PC-3 (cell line): ENCODE data around the gene SLC39A11. TPM values are rescaled to one million over a fixed set of nuclear protein-coding genes. Genes with fewer than 3 reads are reported as not detected.

Source experiments
- ATAC-seq: fragments of 200-7000 bp; cut with Tn5 transposase; 2 replicates; pipeline ENCODE4 v1.9.1; 2020; ENCODE audit warnings: mild to moderate bottlenecking, moderate library complexity
- BruUV-seq: library from RNA; stranded (reverse); fragments of 400-500 nt; replicated peaks from 2 replicates; lab custom pipeline; 2021; lab: Mats Ljungman, UMichigan
- CTCF ChIA-PET: fragments of 300-600 bp; sonication (Branson Sonifier 250); formaldehyde crosslinking; loops from one replicate; lab custom pipeline; 2022; ENCODE audit warnings: antibody characterized with exemption; lab: Charles Lee
- POLR2A ChIA-PET: fragments of 300-600 bp; sonication (Branson Sonifier 250); formaldehyde crosslinking; loops from one replicate; lab custom pipeline; 2022; ENCODE audit warnings: antibody characterized with exemption; ENCODE audit not compliant: unreplicated experiment; lab: Charles Lee
- DNase-seq: peaks from one replicate; pipeline ENCODE4 v3.0.0-alpha.2; 2015
- H2AFZ ChIP-seq: fragments of 300-600 bp; sonication (generic); 2 replicates; pipeline ENCODE4 v1.6.0; 2016; ENCODE audit warnings: antibody characterized with exemption, low read length
- H3F3A ChIP-seq: fragments of 300-600 bp; sonication (generic); one replicate; pipeline ENCODE4 v1.6.0; 2017; ENCODE audit warnings: antibody characterized with exemption, low read length, control low read depth, mild to moderate bottlenecking; ENCODE audit not compliant: unreplicated experiment
- H3K27ac ChIP-seq: fragments of 300-600 bp; sonication (generic); 2 replicates; pipeline ENCODE4 v1.5.1; 2016; ENCODE audit warnings: mild to moderate bottlenecking, low read length
- H3K27me3 ChIP-seq: fragments of 300-600 bp; sonication (generic); 2 replicates; pipeline ENCODE4 v1.6.1; 2016; ENCODE audit warnings: low read length, mixed read lengths
- H3K36me3 ChIP-seq: fragments of 300-600 bp; sonication (generic); 2 replicates; pipeline ENCODE4 v1.6.1; 2016; ENCODE audit warnings: low read depth, mixed run types, low read length, mixed read lengths
- H3K4me1 ChIP-seq: fragments of 300-600 bp; sonication (generic); 2 replicates; pipeline ENCODE4 v1.5.1; 2016; ENCODE audit warnings: low read length; ENCODE audit not compliant: insufficient read depth
- H3K4me2 ChIP-seq: fragments of 300-600 bp; sonication (generic); 2 replicates; pipeline ENCODE4 v1.6.0; 2016; ENCODE audit warnings: low read length
- H3K4me3 ChIP-seq: fragments of 300-600 bp; sonication (generic); 2 replicates; pipeline ENCODE4 v1.5.1; 2016; ENCODE audit warnings: mild to moderate bottlenecking, low read length, mixed read lengths
- H3K79me2 ChIP-seq: fragments of 300-600 bp; sonication (generic); 2 replicates; pipeline ENCODE4 v1.6.1; 2017; ENCODE audit warnings: low read length, mixed read lengths
- H3K9ac ChIP-seq: fragments of 300-600 bp; sonication (generic); 2 replicates; pipeline ENCODE4 v1.6.0; 2016; ENCODE audit warnings: mild to moderate bottlenecking, low read length
- H3K9me2 ChIP-seq: fragments of 300-600 bp; sonication (generic); replicated peaks from 2 replicates; pipeline ENCODE4 v1.6.1; 2016; ENCODE audit warnings: mixed run types, low read length, mixed read lengths
- H3K9me3 ChIP-seq: fragments of 300-600 bp; sonication (generic); 2 replicates; pipeline ENCODE4 v1.6.1; 2016; ENCODE audit warnings: low read length, mixed read lengths
- H4K20me1 ChIP-seq: fragments of 300-600 bp; sonication (generic); 2 replicates; pipeline ENCODE4 v1.6.1; 2016; ENCODE audit warnings: low read length, mixed read lengths
- EZH2 ChIP-seq: fragments of 300-600 bp; sonication (generic); IDR thresholded peaks from one replicate; pipeline ENCODE4 v1.6.1; 2017; ENCODE audit warnings: antibody characterized with exemption, mild to moderate bottlenecking, low read length; ENCODE audit not compliant: unreplicated experiment
- EZH2phosphoT487 ChIP-seq: fragments of 300-600 bp; sonication (generic); IDR thresholded peaks from 2 replicates; pipeline ENCODE4 v1.6.1; 2018; ENCODE audit warnings: mild to moderate bottlenecking, antibody characterized with exemption, low read length, borderline replicate concordance
- intact Hi-C: fragments of 100-400 bp; cut with micrococcal nuclease; formaldehyde crosslinking; loops from 2 replicates; pipeline ENCODE4 v1.9.0; 2023
- total RNA-seq: library from RNA; depleted of rRNA; stranded (reverse); fragments of >200 nt; gene quantifications from 2 replicates; pipeline ENCODE4 v1.2.3, GENCODE V29; 2014
- TF ChIP-seq, protein P1 (sequence below): fragments of 300-600 bp; sonication (generic); conservative IDR thresholded peaks from 2 replicates; pipeline ENCODE4 v1.5.1; 2017; ENCODE audit warnings: antibody characterized with exemption, low read depth, mild to moderate bottlenecking, low read length

SLC39A11 gene
- total RNA-seq, 1 experiment from 2014 or later: 37.7 TPM

DNA sequence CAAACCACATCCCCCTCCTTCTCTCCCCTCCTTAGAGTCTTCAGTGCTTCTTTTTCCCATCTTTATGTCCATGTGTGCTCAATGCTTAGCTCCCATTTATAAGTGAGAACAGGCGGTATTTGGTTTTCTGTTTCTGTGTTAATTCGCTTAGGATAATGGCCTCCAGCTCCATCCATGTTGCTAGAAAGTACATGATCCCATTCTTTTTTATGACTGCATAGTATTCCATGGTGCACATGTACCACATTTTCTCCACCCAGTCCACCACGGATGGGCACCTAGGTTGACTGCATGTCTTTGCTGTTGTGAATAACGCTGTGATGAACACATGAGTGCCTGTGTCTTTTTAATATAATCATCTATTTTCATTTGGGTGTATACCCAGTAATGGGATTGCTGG, 44.3 kb downstream of the SLC39A11 start:
- CTCF ChIA-PET: no interaction called here
- no peak for TF ChIP-seq EZH2phosphoT487
- no peak for TF ChIP-seq EZH2
- TF ChIP-seq, protein P1, sequence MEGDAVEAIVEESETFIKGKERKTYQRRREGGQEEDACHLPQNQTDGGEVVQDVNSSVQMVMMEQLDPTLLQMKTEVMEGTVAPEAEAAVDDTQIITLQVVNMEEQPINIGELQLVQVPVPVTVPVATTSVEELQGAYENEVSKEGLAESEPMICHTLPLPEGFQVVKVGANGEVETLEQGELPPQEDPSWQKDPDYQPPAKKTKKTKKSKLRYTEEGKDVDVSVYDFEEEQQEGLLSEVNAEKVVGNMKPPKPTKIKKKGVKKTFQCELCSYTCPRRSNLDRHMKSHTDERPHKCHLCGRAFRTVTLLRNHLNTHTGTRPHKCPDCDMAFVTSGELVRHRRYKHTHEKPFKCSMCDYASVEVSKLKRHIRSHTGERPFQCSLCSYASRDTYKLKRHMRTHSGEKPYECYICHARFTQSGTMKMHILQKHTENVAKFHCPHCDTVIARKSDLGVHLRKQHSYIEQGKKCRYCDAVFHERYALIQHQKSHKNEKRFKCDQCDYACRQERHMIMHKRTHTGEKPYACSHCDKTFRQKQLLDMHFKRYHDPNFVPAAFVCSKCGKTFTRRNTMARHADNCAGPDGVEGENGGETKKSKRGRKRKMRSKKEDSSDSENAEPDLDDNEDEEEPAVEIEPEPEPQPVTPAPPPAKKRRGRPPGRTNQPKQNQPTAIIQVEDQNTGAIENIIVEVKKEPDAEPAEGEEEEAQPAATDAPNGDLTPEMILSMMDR: no peak

GRCh38 chr17:73045724-73046123, 46.8 kb downstream of the SLC39A11 start:
- Histone ChIP-seq H3K27ac (no peak overlapping the region), H4K20me1 (0 out of 2 replicates have a peak, but pooled peaks cover 7% of the 10 kb centered on the region), H3K9ac (no peak overlapping the region), H3K79me2 (no peaks in the 10 kb centered on the region), H3K4me2 (no peak overlapping the region), H3K9me2 (no peaks in the 10 kb centered on the region), H3K9me3 (no peaks in the 10 kb centered on the region), H2AFZ (no peak overlapping the region), H3K4me1 (peaks cover 19% of the 10 kb centered on the region), H3K27me3 (no peaks in the 10 kb centered on the region), H3F3A (peaks cover 5% of the 10 kb centered on the region), H3K36me3 (no peaks in the 10 kb centered on the region), H3K4me3 (no peak overlapping the region)
- DNase-seq (no peak), ATAC-seq (no peak)
- BruUV-seq: no TSS peak
- intact Hi-C loops: no loop called here
- ChIA-PET CTCF (no interaction called here), POLR2A (no interaction called here)
- TF ChIP-seq EZH2: no peak
- TF ChIP-seq, protein P1: no peak
- TF ChIP-seq EZH2phosphoT487: no peak

More for the DNA sequence above, 44.3 kb downstream of the SLC39A11 start:
- no peak overlapping the region for H3K4me2 ChIP-seq
- POLR2A ChIA-PET: no interaction called here
- no TSS peak for BruUV-seq
- H3K4me1 ChIP-seq: peaks cover 14% of the 10 kb centered on the region
- H3F3A ChIP-seq: peaks cover 5% of the 10 kb centered on the region
- no peaks in the 10 kb centered on the region for H3K9me2 ChIP-seq
- ATAC-seq (no peak), DNase-seq (no peak)
- H3K36me3 ChIP-seq: no peaks in the 10 kb centered on the region
- H3K9me3 ChIP-seq: no peaks in the 10 kb centered on the region
- H2AFZ ChIP-seq: no peak overlapping the region
- H3K27ac ChIP-seq: no peak overlapping the region
- intact Hi-C loops: no loop called here
- H3K9ac ChIP-seq: no peak overlapping the region
- H3K27me3 ChIP-seq: no peaks in the 10 kb centered on the region
- H3K4me3 ChIP-seq: no peak overlapping the region
- 0 out of 2 replicates have a peak, but pooled peaks cover 7% of the 10 kb centered on the region for H4K20me1 ChIP-seq
- H3K79me2 ChIP-seq: no peaks in the 10 kb centered on the region
